ENCODE results near the gene SUCLA2. TPM values are rescaled to one million over a fixed set of nuclear protein-coding genes. Genes with fewer than 3 reads are reported as not detected.

Gene SUCLA2
- polyA plus RNA-seq, 3 donors = 15.0 to 37.2 (median 34.3) TPM

GRCh38 chr13:47893527-47893926, 107.5 kb downstream of the SUCLA2 start:
- Histone ChIP-seq H3K4me2 (replicated peaks; ENCODE audit: extremely low read depth, low read length, poor library complexity, severe bottlenecking) (no peak overlapping the region), H3K9me3 (replicated peaks in 1 of 2; ENCODE audit: control insufficient read depth in 1 of 2, insufficient read depth in 1 of 2, low read length in 2 of 2) (no peaks in the 10 kb centered on the region), H3K36me3 (replicated peaks in 1 of 2; ENCODE audit: control insufficient read depth in 1 of 2, insufficient read depth in 2 of 2, low read length in 2 of 2) (no peaks in the 10 kb centered on the region), H4K20me1 (ENCODE audit: insufficient read depth, low read length) (no peaks in the 10 kb centered on the region), H2AFZ (ENCODE audit: insufficient read depth, low read depth, low read length, poor library complexity, severe bottlenecking) (no peak overlapping the region), H3K27me3 (ENCODE audit: control insufficient read depth in 2 of 2, insufficient read depth in 2 of 2, low read length in 2 of 2) (no peaks in the 10 kb centered on the region), H3K79me2 (ENCODE audit: insufficient read depth, low read length) (no peaks in the 10 kb centered on the region), H3K27ac (ENCODE audit: low read depth in 1 of 2, low read length in 2 of 2) (no peak overlapping the region), H3K9ac (ENCODE audit: insufficient read depth, low read length, poor library complexity, severe bottlenecking) (no peak overlapping the region), H3K4me3 (replicated peaks in 1 of 3; ENCODE audit: low read depth in 2 of 3, low read length in 3 of 3) (no peak overlapping the region), H3K4me1 (ENCODE audit: control insufficient read depth in 1 of 2, insufficient read depth in 2 of 2, low read length in 2 of 2) (peaks cover 0 to 3% of the 10 kb centered on the region in 2 donors)
- intact Hi-C loops (cut with micrococcal nuclease) = no loop called here
- Mint-ChIP-seq H3K27me3 (ENCODE audit: low read depth in 3 of 3) (peaks cover 0 to 2% (median 0%) of the 10 kb centered on the region in 3 donors), H3K4me3 (no peak overlapping the region), H3K9me3 (peaks cover 0 to 2% (median 0%) of the 10 kb centered on the region in 7 donors), H3K27ac (peak overlapping the region in 1 of 7 donors; percentile 8), H3K36me3 (no peaks in the 10 kb centered on the region), H3K4me1 (peaks cover 7% of the 10 kb centered on the region)
- DNase-seq = no peak
- WGBS (ENCODE audit: insufficient coverage) = no CpG with 5 or more reads among the region's 1 CpG
- TF ChIP-seq CTCF (IDR thresholded peaks at IDR 0.05) = no peak

Other genes with a start within 250 kb of the SUCLA2 start
- 10 to 100 TPM in 2 of 3 donors, 1 to 10 TPM in 1; 5.1 to 13.3 (median 12.6) TPM for gene NUDT15, start 36.5 kb upstream of the SUCLA2 start, polyA plus RNA-seq
- 10 to 100 TPM; 28.4 to 53.8 (median 50.8) TPM for gene MED4, start 93.8 kb upstream of the SUCLA2 start, polyA plus RNA-seq
- gene ITM2B, start 231.9 kb upstream of the SUCLA2 start, polyA plus RNA-seq = 1,000 to 10,000 TPM in 2 of 3 donors, 100 to 1,000 TPM in 1; 702 to 1,657 (median 1,502) TPM